NCI-H128 (cell line): ENCODE measurements around the gene TGIF1.
A peak's percentile ranks its signal among the peaks of the same experiment; 100 is the strongest.

Source experiments
- DNase-seq: peaks from one replicate; lab custom pipeline; 2025; ENCODE audit not compliant: unreplicated experiment; lab: John Stamatoyannopoulos, UW

Gene TGIF1

DNA sequence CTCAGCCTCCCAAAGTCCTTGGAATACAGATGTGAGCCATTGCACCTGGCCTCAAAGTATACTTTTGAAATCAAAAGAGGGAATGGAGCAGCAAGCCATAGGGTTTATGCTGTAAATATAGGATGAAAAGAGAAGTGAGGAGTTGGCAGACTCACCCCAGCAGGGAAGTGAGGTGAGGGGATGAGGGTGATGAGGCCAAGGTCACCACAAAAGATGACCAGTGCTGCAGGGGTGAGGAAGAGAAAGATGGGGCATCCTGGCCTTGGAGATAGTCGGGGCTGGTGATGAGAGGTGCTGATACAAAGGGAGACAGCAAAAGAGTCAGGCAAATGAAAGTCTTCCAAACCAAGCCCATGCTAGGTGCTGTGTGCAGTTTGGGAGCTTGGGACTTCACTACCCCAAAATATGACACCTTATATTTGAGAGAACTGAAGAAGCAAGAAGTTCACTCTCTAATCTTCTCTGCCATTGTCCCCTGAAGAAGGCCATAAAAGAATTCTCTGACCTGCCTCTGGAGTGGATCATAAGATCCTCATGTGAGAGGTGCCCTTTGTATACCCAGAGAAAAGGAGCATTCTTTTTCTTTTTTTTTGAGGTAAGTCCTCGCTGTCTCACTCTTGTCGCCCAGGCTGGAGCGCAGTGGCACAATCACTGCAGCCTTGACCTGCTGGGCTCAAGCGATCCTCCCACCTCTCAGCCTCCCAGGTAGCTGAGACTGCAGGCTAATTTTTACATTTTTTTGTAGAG, 31.0 kb downstream of the TGIF1 start:
- DNase-seq, result no peak

DNA sequence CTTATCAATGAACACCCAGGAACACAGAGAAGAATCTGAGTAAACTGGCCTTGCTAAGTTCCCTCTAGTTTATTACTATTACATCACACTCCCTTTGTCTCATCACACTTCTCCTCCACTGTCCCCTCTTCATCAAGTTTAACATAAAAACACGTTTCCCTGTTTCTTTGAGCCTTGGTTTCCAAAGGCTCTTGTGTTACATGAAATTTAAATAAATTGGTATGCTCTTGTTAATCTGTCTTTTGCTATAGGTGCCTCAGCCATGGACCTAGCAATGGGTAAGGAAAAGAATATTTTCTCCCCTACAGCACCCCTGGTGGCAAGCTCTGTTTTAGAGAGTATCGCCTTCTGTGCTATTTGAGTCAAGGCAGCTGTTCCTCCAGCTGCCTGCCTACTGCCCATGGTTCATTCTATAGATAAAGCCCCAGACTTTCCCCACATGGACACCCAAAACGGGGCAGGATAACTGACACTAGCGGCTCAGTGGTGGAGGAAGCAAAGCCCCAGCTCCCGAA, 31.8 kb downstream of the TGIF1 start:
- no peak for DNase-seq

DNA sequence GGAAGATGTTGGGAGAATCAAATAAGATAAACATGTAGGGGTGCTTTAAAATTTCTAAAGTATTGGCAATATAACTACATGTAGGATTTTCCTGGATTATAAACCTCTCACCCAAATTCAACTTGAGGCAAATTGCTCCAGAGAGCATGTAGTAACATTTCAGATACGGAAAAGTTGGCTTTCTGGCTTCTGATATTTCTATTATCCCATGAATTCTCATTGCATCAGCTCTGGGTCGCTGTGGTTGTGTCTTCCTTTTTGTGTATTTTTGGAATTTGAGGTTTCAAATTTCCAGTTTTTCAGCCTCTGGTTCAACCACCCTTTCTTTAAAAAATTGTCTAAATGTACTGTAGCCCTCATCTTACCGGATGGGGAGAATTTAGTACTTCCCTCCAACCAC, 32.3 kb downstream of the TGIF1 start:
- no peak for DNase-seq

DNA sequence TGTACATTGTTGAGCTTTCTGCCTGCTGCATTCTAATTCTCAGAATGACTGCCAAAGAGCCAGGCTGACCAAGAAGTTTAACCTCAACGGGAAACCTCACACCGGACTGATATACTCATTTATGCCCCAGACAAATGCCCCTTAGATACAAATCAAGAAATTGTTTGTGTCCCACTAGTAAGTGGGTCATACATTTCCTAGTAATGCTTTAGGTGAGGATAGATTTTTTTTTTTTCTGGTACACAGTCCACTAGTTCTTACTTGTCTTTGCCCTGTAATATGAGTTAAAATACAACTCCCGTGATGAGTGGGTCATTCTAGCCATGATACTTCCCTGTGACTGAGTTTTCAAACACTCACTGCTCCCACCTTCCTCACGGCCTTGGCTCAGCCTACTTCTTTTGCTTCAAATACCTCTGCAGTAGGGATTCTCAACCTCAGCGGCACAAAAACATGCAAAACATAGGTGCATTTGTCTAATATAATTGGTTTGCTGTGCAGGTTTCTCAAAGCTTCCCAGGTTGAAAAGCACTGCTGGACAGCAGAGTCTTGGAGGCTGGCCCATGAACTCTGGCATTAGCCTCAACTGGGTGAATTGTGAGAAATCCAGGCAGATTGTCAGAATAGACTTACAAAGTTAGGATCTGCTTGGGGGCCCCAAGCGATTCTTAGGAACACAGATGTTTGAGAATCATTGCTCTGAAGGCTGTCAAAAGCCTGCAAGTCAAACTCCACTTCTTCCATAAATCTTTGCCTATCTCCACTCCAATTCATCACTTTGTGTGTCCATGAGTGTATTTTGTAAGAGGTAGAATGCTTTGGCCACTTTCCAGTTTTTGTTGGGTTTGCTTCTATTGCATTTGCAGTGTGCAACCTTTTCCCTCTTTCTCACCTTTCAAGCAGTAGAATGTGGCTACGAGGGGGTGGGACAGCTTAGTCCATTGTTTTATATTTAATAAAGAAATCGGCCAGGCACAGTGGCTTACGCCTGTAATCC, 35.5 kb downstream of the TGIF1 start:
- DNase-seq, result no peak

DNA sequence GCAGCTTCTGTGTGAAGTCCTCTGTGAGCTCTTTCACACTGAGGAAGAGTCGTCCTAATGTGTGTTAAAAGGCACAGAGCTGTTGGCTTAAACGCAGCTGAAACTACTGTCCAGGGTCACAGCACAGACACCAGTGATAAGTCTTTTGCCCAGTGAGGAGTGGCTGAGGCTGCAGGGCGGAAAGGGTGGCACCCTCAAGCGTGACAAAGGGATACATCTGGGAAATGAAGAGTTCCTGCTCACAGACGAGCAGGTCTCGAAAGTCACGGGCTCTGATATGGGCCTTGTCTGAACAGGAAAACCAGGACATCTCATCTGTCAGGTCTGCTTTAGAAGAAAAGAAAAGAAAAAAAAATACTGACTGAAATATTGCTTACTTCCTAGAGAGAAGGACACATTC, 36.5 kb downstream of the TGIF1 start:
- no peak for DNase-seq

DNA sequence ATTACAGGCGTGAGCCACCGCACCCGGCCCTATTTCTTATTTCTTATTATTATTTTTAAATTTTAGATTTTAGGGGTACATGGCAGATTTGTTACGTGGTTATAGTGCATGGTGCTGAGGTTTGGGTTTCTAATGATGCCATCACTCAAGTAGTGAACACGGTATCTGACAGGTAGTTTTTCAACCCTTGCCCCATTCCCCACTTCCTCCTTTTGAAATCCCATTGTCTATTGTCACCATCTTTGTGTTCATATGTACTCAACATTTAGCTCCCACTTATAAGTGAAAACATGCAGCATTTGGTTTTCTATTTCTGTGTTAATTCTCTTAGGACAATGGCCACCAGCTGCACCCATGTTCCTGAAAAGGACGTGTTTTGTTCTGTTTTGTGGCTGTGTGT, 39.5 kb downstream of the TGIF1 start:
- DNase-seq, result no peak

DNA sequence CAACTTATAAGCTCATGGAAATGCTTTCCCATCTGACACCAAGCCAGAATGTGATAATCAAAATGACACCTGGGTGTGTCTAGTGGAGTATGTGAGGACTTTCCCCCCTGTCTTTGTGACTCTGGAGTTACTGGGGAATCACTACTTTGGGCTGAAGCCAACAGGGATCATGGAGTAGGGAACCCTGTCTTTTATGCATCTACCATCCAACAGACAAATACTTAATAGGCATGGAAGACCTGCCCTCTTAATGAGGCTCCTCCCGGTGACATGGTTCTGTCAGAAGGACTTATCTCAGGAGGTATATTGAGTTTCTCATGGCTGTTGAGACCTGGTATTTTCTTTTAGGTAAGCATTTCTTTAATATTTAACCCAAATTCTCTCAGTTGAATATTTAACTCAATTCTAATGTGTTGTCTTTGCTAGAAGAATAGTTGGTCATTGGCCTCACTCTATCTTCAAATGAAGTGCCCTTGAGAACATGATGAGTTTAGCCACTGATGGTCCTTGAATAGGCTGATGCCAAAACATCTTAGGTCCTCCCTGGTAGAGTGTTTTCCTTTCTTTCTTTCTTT, 42.1 kb downstream of the TGIF1 start:
- no peak for DNase-seq

DNA sequence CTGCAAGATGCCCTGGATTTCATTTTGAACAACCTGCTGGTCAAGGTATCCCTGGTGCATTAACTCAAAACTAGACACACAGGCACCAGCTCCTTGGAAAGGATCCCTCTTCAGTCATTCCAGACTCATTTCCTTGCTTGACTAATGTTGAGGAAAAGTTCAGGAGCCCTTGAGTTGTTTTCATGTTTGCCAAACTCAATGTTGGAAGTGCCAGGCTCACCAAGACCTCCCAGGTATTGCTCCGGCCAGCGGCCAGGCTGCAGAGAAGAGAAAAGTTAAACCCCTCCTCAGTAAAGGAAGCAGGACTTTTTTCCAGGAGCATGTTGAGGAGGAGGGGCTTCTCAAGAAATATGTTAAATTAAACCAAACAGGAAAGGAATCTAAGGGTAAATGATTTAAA, 42.7 kb downstream of the TGIF1 start:
- DNase-seq, result no peak

DNA sequence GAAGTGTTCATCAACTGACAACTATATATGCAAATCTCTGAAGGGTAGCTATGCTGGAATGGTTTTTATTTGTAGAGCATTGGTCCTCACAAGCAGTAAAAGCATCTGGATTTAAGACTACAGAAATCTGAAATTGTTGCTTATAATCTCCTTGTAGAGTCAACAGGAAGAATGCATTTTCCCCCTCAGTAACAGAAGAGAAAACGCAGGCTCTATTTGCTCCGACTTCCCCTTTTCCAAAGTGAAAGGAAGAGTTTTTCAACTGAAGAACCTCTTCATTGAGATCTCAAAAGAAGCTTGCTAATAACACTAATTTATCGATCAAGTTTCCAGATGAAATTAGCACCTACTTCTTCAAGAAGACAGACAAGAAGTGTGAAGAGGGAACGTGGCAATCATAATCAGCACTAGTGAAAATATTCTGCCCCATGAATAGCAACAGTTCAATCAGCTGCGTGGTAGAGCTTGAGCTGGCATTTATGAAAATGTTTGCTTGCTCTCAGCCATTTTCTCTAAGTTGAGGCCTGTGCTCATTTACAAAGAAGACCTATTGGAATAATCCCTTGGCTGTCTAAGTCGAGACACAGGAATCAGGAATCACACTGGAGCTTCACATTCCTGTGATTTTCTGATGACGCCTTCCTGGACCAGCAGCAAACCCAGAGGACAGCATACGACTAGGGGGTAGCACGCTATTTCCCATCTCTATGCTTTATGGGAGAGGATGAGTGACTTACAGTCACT, 43.7 kb downstream of the TGIF1 start:
- no peak for DNase-seq

DNA sequence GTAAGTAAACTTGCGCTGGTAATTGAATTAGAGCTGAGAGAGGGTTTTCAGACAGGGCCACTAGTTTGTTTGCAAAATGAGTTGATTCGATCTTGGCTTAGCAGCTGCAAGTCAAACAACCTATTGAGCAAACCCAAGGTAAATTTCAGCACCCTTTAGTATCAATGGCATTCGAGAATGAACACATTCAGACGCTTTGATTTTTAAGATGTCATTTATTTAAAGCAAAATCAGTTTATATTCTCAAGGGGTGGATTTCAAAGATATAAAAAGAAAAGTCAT, 44.2 kb downstream of the TGIF1 start:
- no peak for DNase-seq

DNA sequence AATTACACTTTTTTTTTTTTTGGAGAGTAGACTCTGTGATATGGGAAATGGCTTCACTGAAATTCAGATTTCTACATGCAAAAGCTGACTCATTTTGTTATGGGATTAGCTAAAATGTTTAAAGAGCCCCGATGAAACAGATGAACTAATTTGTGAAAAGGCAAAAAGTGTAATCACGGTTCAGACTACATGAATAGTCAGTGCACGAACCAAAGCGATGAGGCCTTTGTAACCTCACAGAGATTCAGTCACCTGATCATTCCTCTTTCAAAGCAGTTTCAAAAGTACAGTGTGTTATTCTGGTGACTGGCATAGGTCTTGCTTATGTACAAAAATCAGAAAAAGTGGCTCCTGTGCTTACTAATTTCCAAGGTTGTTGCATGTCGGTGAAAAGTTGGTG, 44.6 kb downstream of the TGIF1 start:
- no peak for DNase-seq

DNA sequence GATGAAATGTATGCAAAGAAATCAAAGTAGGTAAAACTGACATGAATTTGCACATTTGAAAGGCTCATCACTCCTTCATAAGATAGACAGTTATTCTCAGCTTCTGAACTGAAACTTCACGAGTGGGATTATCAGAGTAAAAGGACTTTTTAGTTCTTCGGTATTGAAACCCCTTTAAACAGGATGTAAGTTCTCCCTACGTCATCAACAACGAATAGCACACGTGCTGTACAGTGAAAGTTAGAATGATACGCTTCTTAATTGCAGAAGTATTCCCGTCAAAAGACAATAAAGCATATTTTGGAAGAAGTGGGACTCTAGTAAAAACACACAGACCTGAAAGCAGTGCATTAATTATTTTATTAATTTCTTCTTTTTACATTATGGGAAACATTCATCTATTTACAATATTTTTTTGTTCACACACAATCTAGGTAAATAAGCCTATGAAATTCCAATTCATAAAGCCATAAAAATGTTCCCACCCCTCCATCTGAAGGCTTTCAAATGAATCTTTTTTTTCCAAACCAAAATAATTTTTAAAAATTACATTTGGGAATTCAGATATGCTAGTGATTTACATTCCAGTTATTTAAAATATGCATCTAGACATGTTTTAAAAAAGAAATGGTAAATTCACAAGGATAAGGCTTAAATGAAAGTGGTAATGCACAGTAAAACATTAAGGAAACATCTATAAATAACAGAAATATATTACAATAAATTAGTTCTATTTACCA, 45.9 kb downstream of the TGIF1 start:
- no peak for DNase-seq

DNA sequence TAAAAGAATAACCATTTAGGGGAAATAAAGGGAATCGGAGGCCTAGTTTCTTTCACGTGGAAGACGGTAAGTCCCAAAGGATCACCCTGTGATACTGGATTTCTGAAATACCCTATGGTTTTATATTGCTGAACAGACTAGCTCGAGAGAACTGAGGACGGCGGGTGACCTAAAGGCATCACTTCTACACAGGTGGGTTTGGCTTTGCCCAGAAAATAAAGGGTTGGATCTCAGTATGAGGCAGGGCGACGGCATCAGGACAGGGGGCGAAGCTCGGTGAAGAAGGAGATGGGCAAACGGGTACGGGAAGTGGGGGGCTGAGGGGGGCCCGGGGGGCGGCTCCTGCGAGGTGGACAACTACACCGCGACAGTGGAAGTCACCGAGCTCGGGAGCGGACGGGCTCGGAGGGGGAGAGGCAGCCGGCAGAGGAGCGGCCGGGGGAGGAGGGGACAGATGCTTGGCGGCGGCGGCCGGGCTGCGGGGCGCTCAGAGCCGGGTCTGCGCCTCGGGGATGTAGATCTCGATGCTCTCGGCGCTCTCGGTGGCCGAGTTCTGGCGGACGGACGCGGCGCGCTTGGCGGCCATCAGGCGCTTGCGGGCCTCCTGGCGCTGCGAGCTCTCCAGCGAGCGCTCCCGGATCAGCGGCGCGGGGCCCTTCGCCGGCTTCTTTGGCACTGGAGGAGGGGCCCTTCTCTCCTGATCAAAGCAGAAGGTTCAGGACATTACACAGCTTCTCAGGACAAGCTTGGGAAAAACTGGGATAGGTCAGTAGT, 48.9 kb downstream of the TGIF1 start:
- no peak for DNase-seq

DNA sequence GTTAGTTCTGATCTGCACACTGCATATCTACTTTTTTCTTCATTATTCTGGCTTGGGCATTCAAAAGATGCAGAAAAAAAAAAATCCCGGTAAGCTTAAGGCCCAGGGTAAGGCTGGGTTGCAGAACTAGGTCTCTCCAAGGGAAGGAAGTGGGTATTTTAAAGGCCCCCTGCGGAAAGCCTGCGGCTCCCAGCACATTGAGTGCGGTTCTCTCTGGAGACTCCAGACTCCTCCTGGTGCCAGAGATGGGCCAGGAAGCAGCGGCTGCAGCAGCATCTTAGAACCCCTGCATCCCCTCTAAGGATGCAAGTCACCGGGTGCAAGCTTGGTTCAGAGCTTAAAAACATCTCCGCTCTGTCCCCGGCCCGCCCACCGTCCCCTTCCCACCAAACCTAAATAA, 49.5 kb downstream of the TGIF1 start:
- DNase-seq, result no peak

DNA sequence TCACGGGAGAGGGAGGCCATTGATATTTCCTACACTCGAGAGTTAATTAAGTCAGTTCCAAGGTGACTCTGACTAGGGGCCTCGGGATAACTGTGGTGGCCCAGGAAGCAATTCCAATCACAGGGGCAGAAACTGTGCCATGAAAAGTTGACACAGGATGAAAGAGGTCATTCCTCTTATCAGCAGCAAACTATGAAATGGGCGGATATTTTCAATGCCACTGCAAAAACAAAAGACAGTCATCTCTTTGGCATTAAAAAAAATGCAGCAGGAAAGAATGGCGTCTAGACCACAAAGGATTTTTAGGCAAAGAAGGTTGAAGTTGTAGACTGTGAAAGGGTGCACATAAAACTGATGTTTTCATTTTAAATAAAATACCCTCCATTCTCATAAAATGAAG, 50.0 kb downstream of the TGIF1 start:
- no peak for DNase-seq

DNA sequence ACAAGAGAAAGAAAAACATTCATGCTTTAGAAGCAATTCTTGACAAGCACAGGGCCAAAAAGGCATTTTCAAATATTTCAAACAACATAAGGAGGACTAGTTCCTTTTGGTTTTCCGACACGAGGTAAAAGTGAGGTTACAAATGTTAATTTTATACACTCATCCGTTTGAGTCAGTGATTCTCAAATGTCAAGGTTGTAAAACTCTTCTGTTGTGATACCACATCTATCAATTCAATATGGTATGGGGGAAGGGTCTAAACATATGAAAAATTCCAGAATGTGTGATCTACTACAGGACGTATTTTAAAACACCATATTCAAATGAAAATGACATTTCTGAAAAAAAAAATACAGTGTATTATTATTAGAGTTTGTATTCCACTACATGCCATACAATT, 52.7 kb downstream of the TGIF1 start:
- DNase-seq, result no peak

DNA sequence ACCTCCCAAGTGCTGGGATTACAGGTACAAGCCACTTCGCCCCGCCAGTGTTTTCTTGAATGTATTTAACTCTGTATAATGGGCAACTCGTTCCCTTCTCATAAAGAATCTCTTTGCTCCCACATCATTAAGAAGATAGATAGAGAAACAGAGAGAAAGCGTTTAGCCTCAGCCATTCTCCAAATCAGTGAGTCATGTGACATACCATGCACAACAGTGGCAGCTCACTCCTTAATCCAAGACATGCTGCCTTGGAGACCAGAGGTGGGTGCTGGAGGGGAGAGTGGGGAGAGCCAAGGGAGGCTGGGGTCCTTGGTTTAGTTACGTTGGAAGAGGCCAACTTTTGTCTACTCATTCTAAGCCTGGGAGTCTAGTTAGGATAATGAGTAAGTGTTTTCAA, 54.7 kb downstream of the TGIF1 start:
- DNase-seq, result no peak

DNA sequence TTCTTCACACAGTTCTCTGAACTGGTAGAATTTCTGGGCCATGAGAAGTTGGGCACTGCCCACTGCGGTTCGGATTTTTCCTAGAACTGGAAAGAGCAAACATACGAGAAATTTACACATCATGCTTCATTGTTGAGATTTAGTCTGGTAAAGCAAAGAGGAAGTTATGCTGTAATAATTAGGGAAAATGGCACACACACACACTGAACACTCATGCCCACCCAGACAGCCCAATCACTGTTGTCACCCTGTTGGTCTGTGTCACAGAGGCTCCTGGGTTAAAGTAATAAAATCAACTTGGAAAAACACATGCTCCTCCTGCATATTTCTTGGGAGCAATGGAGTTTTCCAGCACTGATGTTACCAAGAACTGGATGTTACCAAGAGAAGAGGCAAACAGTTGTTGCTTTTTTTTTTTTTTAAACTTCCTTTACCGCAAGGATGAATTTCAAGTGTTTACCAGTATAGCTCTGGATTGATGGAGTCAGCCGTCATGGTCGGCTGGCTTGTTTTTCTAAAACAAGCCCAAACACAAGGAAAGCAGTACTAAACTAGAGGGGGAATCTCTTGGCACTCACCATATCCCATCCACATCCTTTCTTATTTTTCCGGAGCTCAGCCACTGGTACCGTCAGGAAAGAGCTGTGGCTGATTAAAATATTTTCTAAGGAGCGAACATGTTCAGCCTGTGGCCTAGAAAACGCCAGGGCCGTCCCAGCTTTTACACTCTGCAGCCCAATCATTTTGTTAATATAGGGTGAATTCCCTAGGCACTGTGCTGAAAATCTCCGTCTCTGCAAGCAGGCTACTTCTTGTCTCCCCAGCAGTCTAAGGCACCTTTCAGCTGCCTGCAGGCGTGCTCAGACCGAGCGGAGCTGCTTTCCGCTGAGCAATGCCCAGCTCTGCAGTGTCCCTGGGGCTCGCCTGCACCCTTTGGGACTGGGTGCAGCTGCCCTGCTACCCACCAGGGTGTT, 58.9 kb downstream of the TGIF1 start:
- peak; percentile 69 for DNase-seq
